Stomach (tissue), 9 donors: ENCODE measurements around the gene RDH14. TPM values are rescaled to one million over a fixed set of nuclear protein-coding genes. Genes with fewer than 3 reads are reported as not detected.
A peak's percentile ranks its signal among the peaks of the same experiment; 100 is the strongest.

Experiments
- DNase-seq, 2 donors: peaks; one replicate each; pipeline versions ENCODE4 v3.0.0 to v3.0.0-alpha.2; 2013 to 2019
- H3K27ac ChIP-seq, 5 donors: fragments of 200-600 bp in 4 of 5; sonication (generic) in 4 of 5; one replicate each; pipeline ENCODE4 v1.5.1; 2013 to 2019; ENCODE audit warnings: mild to moderate bottlenecking in 1 of 5, moderate library complexity in 1 of 5
- H3K27me3 ChIP-seq, 3 donors: fragments of 200-600 bp; sonication (generic); one replicate each; pipeline ENCODE4 v1.5.1; 2017 to 2019; ENCODE audit warnings: mixed run types in 1 of 3
- H3K36me3 ChIP-seq, 4 donors: fragments of 200-600 bp; sonication (generic); 1 replicate in 3 of 4; 2 replicates in 1 of 4; pipeline ENCODE4 v1.5.1; 2016 to 2019
- H3K4me1 ChIP-seq, 4 donors: fragments of 200-600 bp; sonication (generic); one replicate each; pipeline ENCODE4 v1.5.1; 2016 to 2019
- H3K4me3 ChIP-seq, 4 donors: fragments of 200-600 bp; sonication (generic) in 3 of 4; one replicate each; pipeline ENCODE4 v1.5.1; 2016 to 2019; ENCODE audit warnings: mild to moderate bottlenecking in 1 of 4
- H3K9me3 ChIP-seq, 4 donors: fragments of 200-600 bp; sonication (generic); one replicate each; pipeline ENCODE4 v1.5.1; 2016 to 2019
- EP300 ChIP-seq: sonication (generic); formaldehyde crosslinking; IDR thresholded peaks from one replicate; pipeline ENCODE4 v1.6.1; 2017; ENCODE audit warnings: antibody characterized with exemption
- POLR2A ChIP-seq, 4 donors: fragments of 450-650 bp; IDR thresholded peaks; one replicate each; pipeline ENCODE4 v1.6.1; 2016; ENCODE audit warnings: antibody characterized with exemption in 4 of 4, control low read depth in 2 of 4, mild to moderate bottlenecking in 1 of 4, moderate library complexity in 1 of 4
- POLR2AphosphoS5 ChIP-seq, 3 donors: sonication (generic); formaldehyde crosslinking; IDR thresholded peaks; one replicate each; pipeline ENCODE4 v1.6.1; 2016; ENCODE audit warnings: antibody characterized with exemption in 3 of 3
- WGBS, 5 donors: extraction: QIAGEN DNeasy Blood & Tissue Kit in 3 of 5; methylation state at CpG; one replicate each; pipeline versions ENCODE4 v1.1.5 to v1.1.7; 2013 to 2018; 5-methylcytosine and 5-hydroxymethylcytosine counted together
- intact Hi-C: fragments of 100-400 bp; cut with DNase I; formaldehyde crosslinking; loops from one replicate; pipeline ENCODE4 v1.15.1; 2023; ENCODE audit warnings: low total_unique reads
- polyA plus RNA-seq, 3 donors: library from polyadenylated mRNA; stranded (reverse); fragments of 200-250 nt; gene quantifications; one replicate each; pipeline ENCODE4 v1.2.3, GENCODE V29; 2013
- total RNA-seq, 5 donors: library from RNA; depleted of rRNA; stranded (reverse); fragments of >200 nt; gene quantifications; one replicate each; pipeline versions ENCODE4 v1.1.0 to v1.2.3, GENCODE V29; 2014 to 2016
- TF ChIP-seq, protein P1 (sequence below), 7 experiments: fragments of 450-650 bp in 4 of 7; fragments of 200-600 bp in 3 of 7; sonication (generic) in 3 of 7; IDR thresholded peaks; one replicate each; pipeline ENCODE4 v1.5.1; 2016 to 2019; ENCODE audit warnings: antibody characterized with exemption in 7 of 7, control low read depth in 2 of 7, mild to moderate bottlenecking in 1 of 7
- donor health status: healthy with polysubstance abuse.
- donor health status: Bipolar disorder and iron deficiency.
- donor health status: healthy.

The RDH14 gene
- total and polyA plus RNA-seq, 8 donors: 13.3 to 66.1 (median 34.9) TPM; not detected in 1

DNA sequence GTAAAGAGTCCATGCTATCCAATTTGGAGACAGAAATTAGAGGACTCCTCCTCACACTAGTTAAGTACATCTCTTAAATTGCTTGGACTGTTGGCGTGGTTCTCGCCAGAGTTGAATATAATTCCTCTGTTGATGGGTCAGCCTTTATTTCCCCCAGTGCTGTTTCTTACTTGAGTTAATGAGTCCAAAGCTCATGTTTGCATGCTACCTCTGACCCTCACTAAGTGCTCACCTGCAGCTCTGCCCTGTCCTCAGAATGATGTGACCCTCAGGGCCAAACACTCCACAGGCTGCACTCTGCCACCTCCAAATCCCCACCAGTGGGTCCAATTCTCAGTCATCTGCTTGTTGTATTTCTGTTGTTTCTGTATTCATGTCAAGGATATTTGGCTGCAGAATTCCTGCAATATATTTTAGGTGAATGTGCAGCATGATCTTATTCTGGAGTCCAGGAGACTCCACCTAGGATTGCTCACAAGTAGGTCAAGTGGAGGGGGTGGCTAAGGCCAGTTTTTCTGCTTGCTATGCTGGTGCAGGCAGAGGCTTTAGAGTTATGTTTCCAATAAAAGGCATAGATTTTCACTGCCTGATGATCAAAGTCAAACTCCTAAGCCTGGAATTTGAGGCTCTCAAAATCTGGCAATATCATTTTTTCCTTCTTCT lies 37.8 kb downstream of the RDH14 start:
- DNase-seq: no peak
- intact Hi-C loops: loop anchor here (10.0 kb wide), 2 partner anchors 222 to 842 kb away; no protein-coding TSS in a partner anchor
- Histone ChIP-seq H3K4me3 (no peak overlapping the region), H3K9me3 (no peaks in the 10 kb centered on the region), H3K27ac (peak overlapping the region in 1 of 5 donors; percentile 23), H3K4me1 (peaks cover 0 to 46% (median 18%) of the 10 kb centered on the region in 4 donors), H3K27me3 (no peaks in the 10 kb centered on the region), H3K36me3 (no peaks in the 10 kb centered on the region)
- TF ChIP-seq EP300 (no peak), POLR2A (IDR thresholded peaks at IDR 0.05) (no peak)
- WGBS, 5 donors: 89 to 96% (median 90%) methylated on average over 2 of the region's 2 CpGs

DNA sequence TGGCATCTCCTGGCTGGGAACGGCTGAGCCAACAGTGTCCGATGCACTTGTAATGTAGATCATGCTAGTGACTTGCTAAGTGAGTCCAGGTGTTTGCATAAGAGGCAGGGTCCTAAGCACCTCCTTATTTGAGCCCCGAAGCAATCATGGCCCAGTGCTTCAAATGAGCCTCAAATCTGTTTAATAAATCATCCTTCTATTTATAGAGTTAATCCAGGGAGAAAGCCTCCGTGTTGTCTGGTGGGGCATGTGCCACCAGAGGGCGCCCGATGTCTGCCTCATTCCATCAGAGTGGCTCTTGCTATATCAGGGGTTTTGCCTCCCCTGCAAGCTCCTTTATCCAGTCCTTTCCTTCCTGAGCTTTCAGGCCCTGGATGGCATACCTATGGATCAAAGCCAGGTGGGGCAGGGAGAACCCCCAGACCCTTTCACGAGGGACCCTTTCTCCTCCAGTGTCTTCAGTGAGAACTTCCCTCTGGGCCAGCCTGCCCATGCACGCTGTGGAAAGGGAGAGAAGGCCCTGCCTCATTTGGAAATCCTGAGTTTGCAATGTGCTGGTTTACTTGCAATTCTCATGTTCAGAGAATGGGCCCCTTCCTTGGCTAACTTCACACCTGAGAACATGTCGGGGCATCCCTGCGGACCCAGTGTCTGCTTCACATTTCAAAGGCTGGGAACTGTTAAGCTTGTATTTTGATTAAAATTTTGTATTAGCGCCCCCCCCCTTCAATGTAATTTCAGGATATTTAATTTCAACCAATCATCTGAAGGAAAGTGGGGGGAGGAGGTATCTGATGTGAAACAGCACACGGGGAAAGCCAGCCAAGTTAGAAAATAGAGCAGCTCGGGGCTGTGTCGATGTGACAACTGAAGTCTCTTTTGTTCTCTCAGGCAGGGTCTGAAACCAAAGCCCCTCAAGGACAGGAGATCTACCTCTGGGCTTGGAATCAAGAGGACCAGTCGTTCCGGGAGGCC lies 39.7 kb downstream of the RDH14 start:
- peak; percentile 84 to 95 for DNase-seq
- H3K9me3 ChIP-seq: no peaks in the 10 kb centered on the region
- intact Hi-C loops: loop anchor here (10.0 kb wide), 2 partner anchors 224 to 844 kb away; no protein-coding TSS in a partner anchor
- H3K4me3 ChIP-seq: no peak overlapping the region
- 41 to 52% (median 49%) methylated on average over 16 of the region's 16 CpGs for WGBS, 5 donors
- H3K27me3 ChIP-seq: no peaks in the 10 kb centered on the region
- H3K27ac ChIP-seq: peak overlapping the region in 3 of 5 donors; percentile 43 to 69 (median 67)
- TF ChIP-seq EP300 (no peak), POLR2AphosphoS5 (IDR thresholded peaks at IDR 0.05) (peak; percentile 14 to 60 (median 26)), POLR2A (IDR thresholded peaks at IDR 0.05) (no peak)
- TF ChIP-seq, protein P1, sequence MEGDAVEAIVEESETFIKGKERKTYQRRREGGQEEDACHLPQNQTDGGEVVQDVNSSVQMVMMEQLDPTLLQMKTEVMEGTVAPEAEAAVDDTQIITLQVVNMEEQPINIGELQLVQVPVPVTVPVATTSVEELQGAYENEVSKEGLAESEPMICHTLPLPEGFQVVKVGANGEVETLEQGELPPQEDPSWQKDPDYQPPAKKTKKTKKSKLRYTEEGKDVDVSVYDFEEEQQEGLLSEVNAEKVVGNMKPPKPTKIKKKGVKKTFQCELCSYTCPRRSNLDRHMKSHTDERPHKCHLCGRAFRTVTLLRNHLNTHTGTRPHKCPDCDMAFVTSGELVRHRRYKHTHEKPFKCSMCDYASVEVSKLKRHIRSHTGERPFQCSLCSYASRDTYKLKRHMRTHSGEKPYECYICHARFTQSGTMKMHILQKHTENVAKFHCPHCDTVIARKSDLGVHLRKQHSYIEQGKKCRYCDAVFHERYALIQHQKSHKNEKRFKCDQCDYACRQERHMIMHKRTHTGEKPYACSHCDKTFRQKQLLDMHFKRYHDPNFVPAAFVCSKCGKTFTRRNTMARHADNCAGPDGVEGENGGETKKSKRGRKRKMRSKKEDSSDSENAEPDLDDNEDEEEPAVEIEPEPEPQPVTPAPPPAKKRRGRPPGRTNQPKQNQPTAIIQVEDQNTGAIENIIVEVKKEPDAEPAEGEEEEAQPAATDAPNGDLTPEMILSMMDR (IDR thresholded peaks at IDR 0.05): peak in 5 of 7 experiments; percentile 76 to 89 (median 87)
- no peaks in the 10 kb centered on the region for H3K36me3 ChIP-seq
- H3K4me1 ChIP-seq: peaks cover 0 to 48% (median 21%) of the 10 kb centered on the region in 4 donors

DNA sequence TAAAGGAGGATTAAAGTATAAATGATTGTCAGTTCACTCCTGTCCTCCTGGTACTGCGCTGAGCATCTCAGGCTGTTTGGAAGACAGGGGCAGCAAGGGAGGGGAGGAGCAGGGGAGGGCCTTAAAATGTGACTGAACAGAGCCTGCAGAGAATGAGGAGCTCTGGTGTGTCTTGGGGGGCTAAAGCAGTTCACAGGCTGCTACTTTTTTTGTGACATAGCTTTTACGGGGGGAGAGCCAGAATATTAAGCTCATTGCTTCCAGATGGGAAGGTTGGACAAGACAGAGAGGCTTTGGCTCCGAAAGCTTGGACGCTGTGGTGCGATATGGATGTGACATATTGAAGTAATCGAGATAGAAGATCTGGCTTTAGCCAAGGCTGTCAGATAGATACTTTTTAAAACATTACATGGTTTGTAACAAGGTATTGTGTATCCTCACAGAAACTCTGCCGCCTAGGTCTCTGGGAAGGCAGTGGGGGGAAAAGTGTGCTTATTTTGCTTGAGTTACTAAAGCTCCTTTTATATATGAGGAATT lies 40.5 kb downstream of the RDH14 start:
- Histone ChIP-seq H3K9me3 (no peaks in the 10 kb centered on the region), H3K27me3 (no peaks in the 10 kb centered on the region), H3K36me3 (no peaks in the 10 kb centered on the region), H3K4me1 (peaks cover 0 to 55% (median 25%) of the 10 kb centered on the region in 4 donors), H3K27ac (peak overlapping the region in 3 of 5 donors; percentile 43 to 69 (median 67)), H3K4me3 (no peak overlapping the region)
- peak in 1 of 2 donors; percentile 76 for DNase-seq
- intact Hi-C loops: loop anchor here (10.0 kb wide), 2 partner anchors 225 to 845 kb away; no protein-coding TSS in a partner anchor
- WGBS, 5 donors: 57 to 68% (median 61%) methylated on average over 7 of the region's 7 CpGs
- TF ChIP-seq, protein P1 (IDR thresholded peaks at IDR 0.05): no peak
- TF ChIP-seq EP300 (no peak), POLR2A (IDR thresholded peaks at IDR 0.05) (no peak), POLR2AphosphoS5 (IDR thresholded peaks at IDR 0.05) (no peak)

DNA sequence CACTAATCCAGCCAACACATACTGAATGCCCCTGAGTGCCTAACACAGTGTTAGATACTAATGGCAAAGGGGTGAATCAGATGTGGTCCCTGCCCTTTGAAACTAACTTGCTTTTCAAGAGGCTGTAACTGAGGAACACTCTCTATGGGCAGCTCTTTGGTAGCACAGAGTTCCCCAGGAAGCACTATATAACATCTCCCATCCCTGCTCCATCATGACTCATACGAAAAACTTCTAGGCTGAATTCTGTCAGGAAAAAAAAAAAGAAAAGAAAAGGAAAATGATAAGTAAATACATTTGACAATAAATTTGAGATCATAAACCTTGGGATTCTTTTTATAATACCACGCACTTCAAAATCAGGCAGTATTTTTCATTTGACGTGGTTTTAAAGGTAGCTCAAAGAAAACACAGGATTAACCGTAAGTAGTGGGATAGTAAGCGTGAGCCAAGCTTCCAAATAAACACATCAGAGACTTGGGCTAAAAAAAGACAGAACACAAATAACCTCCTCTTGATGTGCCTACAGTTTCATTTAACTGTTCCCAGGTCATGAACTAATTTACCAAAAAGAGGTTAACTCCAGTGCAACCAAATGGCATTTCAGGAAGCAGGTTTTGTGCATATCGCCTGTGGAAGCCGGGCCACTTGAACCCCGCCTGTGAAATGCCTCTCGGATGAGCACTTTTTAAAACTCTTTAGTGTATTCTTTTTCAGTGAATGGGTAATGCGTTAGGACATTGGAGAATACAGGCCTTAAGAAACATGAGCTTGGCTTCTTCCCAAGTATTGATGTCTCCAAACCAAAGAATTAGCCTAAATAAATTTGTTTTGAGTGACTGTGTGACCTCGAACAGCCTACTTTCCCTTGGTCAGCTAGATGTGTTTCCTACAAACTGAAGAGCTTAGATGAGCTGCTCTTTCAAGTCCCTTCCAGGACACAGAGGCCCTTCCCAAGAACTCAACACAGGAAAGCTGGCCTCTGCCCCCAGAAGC lies 42.0 kb downstream of the RDH14 start:
- Histone ChIP-seq H3K9me3 (no peaks in the 10 kb centered on the region), H3K36me3 (no peaks in the 10 kb centered on the region), H3K27ac (peak overlapping the region; percentile 28 to 67 (median 61)), H3K27me3 (no peaks in the 10 kb centered on the region), H3K4me1 (peaks cover 0 to 57% (median 27%) of the 10 kb centered on the region in 4 donors), H3K4me3 (no peak overlapping the region)
- DNase-seq: no peak
- TF ChIP-seq, protein P1 (IDR thresholded peaks at IDR 0.05): no peak
- TF ChIP-seq POLR2A (IDR thresholded peaks at IDR 0.05) (no peak), EP300 (no peak), POLR2AphosphoS5 (IDR thresholded peaks at IDR 0.05) (peak in 1 of 3 donors; percentile 2)
- intact Hi-C loops: no loop called here
- WGBS, 5 donors: 52 to 67% (median 61%) methylated on average over 11 of the region's 11 CpGs
